Stimulated activated CD4-positive, alpha-beta T cell treated with anti-CD3 and anti-CD28 coated beads, Interleukin-1b, Interleukin-23, amount 100 ng/mL, for 1 hour (primary cell): Measurements from ENCODE around the gene AFF1.
"Not testable (repeated sequence)": the region's sequence is repeated elsewhere in the genome, so short reads cannot be mapped to it uniquely, and the experiment has no call there.

ENCODE experiments used
- DNase-seq, 2 donors: peaks; one replicate each; pipeline ENCODE4 v3.0.0-alpha.2; 2020; ENCODE audit warnings: low read depth in 2 of 2

Gene AFF1

DNA sequence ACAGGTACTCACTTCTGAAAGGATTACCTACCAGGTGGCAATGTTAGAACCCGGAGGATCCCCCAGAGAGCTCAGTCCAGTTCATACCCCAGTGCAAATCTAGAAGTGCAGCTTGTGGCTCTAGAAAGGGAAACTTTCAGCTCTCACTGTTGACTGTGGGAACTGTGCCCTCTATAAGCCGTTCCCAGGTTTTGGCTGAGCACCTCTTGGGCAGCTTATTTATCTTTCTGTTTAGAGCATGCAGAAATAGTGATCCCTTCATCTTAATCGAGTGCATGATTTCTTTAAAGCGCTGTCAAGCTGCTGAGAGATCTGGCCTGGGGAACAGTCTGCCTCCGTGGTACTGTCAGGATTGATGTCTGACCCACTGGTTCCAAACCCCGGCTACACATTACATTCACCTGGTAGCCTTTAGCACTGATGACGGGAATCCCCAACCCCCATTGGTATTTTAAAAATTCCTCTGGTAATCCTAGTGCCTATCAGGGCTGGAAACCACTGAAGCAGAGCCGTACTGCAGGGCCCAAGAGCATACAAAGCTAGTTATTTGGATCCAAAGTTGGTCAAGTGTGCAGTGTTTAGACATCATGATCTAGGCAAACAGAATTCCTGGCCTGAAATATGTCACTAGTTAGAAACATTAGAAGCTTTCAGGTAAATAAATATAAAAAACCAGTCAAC, 182.4 kb downstream of the AFF1 start:
- DNase-seq = no peak

DNA sequence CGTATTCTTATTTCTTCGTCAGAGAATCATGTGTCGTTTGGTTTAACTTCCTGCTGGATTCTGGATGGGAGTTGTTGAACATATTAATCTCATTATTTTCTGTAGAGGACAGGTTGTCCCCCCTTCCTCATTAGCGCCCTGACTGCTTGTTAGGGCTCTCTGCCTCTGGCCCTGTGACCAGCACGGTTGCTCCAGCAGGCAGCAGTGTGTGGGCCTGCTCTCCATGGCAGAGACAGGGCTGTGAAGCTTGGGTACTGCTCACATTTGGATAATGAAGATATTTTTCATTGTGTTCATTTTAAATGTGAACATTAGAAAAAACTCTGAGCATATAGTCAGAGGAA, 182.9 kb downstream of the AFF1 start:
- DNase-seq = no peak

DNA sequence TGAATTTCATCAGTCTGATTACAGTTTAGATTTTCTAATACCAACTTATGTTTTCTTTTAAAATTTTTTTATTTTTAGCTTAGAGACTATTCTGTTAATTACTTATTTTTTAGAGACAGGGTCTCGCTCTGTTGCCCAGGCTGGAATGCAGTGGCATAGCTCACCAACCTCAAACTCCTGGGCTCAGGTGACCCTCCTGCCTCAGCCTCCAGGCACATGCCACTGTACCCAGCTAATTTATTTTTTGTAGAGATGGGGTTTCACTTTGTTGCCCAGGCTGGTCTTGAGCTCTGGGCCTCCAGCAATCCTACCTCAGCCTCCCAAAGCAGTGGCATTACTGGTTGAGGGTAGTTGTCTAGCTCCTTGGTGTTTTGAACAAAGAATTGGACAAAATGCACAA, 183.6 kb downstream of the AFF1 start:
- DNase-seq = no peak

DNA sequence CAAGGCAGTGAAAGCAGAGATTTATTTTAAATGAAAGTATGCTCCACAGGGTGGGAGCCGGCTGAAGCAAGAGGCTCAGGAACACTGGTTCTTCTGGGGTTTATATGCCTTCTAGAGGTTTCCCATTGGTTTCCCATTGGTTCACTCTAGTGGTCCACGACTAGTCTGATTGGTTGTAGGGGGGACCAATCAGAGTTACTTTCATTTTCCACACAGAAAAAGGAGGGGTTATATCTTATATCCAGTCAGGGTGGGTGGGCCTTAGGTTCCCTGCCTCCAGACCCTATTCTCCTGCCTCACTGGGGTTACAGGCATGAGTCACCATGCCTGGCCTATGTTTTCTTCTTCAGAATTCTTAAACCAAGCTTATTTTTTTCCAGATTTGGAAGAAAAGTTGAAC, 184.0 kb downstream of the AFF1 start:
- no peak for DNase-seq

DNA sequence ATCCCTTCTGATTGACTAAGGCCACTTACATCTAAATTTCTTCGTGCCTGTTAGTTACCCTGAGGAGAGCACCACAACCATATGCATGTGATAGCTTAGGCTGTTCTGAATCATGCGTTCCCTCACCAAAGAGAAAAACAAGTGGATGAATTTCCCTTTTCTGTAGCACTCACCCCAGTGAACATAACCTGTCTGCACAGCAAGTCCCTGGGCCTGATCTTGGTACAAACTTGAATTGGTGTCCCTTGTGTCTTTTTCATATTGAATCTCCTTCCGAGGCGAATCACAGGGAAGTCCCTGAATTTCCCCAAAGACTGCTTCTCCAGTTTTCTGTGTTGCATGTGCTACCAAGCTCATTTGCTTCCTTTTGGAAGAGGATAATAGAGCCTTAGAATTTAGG, 185.2 kb downstream of the AFF1 start:
- no peak for DNase-seq

DNA sequence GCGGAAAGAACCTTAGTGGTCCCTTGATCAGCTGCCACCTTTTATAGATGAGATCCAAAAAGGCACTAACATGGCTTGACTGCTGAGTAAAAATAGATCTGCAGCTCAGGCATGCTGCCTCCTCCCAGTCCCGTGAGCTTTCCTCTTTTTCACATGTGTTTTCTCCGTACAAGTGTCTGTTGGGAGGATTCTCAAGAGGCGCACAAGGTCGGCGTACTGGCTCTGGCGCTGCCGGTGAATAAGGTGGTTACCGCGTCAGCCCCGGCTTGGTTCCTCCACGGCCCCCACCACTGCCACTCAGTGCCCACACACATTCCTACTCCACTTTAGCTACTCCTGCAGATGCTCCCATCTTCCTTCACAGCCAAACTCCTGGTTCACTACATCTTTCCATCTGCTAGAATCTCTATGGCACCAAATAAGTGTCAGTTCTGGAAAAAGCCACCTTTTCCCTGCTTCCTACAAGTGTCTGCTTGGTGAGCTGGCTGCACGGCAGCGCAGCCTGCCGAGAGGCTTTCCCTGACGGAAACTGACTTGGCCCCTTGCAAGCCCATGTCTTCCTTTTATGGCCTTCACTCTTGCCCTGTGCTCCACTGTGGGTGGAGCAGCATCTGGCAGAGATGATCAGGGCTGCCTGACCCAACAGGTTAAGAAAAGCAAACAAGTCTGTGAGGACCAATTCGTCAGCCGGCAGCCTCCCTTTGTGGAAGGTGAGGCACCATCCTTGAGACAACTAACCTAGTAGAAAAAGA, 185.8 kb downstream of the AFF1 start:
- DNase-seq = no peak

DNA sequence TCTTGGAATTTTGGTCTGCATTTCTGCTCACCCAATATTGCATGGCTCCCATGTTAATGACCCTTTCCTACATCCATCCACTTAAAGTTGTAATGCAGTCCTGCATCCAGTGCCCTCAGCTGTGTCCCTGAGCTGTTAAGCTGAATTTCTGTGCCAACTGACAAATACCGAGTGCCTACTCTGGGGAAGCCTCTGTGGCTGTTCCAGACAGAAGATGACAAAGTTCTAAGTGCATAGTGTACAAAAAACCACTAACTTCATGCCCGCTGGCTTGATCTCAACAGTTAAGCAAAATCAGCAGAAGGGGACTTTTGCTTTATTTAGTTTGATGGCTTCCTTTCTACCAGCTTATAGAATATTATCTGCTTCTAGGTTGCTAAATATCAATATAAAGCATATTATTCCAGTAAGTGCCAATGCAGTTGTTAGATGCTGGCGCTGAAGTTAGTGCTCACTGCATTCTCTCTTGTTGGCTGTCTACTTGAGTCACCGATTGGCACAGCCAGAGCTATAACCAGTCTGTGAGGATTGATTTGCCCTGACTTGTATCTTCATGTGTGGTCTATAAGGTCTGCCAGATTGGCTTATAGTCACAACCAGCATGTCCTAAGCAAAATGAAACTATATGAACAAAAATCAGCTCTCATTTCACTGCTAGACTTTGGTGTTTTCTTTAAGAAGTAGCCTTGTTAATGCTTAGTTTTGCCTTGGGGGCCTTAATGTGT, 186.7 kb downstream of the AFF1 start:
- no peak for DNase-seq

DNA sequence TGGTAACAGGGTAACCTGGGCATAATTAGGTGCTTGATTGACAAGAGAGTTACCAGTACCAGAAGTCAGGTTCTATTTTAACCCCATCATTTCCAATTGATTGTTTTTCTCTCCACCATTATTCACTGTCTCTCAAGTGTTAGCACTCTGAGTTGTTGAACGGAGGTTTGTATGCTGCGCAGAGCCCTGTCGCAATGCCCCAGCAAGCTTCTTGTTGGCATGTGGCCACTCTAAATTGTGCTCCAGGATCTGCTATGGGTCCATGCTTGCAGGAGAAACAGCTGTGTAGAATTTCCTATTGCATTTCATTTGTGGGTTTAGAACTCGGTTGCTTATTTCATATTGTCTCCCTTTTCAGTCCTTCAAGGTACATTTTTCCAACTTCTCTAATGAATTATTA, 187.4 kb downstream of the AFF1 start:
- DNase-seq = no peak

DNA sequence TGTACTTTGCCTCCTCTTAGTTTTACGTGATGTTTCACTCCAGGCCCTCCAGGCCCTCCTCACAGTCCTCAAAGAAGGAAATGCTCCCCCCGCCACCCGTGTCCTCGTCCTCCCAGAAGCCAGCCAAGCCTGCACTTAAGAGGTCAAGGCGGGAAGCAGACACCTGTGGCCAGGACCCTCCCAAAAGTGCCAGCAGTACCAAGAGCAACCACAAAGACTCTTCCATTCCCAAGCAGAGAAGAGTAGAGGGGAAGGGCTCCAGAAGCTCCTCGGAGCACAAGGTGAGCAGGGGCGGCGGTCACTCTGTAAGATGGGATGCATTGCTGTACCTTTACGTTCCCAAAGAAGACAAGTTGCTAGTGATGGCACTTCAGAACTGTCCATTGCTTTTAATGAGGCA, 191.2 kb downstream of the AFF1 start:
- DNase-seq = no peak

DNA sequence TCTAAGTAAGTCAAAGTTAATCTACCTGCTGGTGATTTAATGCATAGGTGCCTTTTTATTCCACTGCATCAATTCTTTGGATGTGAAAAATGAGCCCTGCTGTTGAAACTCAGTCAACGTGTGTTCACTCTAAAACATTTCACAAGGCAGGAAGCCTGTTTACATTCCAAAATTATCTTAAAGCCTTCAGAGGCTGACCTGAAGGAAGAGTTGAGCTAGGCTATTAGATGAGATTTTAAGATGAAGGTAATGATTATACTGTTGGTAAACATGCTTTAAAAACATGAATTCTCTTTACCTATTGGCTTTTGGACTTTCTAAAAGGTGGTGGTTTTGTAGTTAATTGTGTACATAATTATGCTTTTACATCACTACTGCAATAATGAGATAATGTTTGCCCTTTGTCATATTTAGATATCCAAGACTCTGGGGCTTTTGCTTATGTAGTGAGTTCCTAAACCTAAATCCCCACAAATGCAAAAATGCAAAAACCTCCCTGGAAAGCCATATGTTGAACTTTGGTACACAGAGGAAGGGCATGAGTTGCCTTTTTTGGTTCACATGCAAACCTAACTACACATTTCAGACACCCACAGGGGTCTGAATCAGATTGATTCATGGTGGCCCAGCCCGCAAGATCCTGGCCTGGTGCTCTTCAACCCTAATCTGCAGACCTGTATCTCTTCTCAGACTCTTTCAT, 193.3 kb downstream of the AFF1 start:
- no peak for DNase-seq

DNA sequence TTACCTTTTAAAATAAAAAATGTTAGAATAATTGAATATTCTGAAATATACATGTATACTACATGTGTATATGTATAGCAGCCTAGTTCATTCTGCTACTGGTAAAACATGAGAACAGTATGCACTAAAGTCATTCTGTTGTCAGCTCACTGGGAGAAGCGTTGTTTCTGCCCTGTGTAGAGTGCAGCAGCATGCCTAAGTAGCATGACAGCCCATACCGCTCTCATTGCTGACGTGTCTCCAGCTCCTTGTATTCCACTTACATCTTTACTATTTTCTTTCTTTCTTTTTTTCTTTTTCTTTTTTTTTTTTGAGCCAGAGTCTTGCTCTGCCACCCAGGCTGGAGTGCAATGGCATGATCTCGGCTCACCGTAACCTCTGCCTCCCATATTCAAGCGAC, 194.9 kb downstream of the AFF1 start:
- no peak for DNase-seq

DNA sequence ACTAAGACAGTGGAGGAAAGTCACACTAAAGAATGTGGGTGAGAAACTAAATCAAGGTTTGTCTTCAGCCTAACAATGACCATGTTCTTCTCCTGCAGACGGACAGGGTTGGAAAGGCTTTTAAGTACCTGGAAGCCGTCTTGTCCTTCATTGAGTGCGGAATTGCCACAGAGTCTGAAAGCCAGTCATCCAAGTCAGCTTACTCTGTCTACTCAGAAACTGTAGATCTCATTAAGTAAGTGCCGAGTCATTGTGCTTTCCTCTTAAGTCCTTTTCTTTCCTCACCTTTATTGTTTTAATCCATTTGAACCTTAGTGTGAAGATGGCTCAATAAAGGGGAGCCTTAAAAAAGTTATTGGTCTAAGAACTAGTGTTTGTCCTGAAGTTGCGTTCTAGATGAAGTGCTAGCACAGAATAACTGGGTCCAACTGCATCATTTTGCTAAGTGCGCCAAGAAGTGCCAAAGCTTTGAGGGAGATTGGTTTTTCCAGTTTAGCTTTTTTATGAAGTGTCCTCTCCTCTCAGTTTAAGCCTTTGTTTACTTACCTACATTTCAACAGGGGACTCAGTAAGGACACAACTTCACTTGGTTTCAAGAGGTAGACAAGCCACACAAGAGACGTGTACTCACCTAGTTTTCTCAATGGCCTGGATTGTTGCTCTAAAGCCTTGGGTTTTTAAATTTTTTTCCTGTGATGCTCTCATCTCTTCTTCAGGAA, 196.3 kb downstream of the AFF1 start:
- DNase-seq = no peak

DNA sequence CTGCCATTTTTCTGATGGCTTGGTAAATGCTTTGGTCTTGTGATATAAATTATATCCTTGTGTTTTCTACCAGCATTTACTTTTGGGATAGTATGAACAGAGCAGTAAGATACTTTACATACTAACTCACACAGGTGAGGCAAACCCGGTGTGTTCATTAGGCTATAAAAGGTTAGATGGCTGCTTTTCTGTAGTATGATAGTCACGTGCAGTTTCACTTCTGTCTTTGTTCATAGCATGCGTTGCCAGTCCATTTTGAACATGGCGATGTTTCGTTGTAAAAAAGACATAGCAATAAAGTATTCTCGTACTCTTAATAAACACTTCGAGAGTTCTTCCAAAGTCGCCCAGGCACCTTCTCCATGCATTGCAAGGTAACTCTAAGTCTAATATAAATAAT, 197.2 kb downstream of the AFF1 start:
- no peak for DNase-seq

DNA sequence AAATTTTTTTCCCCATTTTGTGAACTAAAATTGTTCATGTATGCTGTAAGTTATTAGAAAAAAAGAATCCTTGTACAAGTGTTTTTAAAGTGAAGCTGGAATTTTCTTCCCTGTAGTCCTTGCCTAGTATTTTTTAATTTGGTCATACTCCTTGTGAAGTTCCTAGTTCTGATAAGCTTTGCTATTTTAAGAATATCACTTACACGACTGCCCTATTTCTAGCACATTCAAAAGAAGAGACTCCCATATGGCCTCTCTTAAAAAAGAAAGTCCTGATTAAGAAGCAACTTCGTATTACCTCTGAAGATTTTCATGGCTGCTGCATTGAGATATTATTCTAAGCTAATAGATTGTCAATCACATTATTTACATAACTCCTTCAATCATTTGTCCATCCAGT, 198.4 kb downstream of the AFF1 start:
- no peak for DNase-seq

DNA sequence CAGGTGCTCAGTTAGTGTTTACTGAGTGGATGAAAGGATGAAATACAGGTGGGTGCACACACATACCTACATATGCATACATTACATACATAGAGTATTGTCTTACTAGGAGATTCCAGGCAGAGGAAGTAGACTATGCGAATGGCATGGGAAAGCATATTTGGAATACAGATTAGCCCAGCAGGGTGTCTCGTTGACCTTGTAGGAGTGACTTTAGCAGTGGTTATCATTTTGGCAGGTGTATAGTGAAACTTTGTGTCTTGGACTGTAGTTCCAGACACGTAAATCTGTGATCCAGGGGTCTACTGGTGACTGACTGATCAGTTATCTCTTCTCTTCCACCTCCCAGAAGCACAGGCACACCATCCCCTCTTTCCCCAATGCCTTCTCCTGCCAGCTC, 199.3 kb downstream of the AFF1 start:
- DNase-seq = no peak

DNA sequence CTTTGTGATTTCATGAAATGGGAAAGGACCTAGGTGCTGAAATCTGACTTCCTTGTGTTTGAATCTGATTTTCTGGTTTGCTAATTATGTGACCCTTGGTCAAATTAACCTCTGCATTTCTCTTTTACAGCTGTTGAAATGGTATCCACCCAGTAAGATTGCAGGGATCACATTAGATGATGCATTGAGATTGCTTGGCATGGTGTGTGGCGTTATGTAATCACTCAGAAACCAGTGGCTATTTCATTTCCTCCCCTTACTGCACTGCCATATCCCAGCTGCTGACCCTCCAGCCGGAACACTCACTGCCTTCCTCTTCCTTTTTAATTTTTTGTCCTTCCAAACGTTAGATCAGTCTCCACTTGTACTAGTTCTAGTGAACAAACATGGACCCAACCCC, 206.6 kb downstream of the AFF1 start:
- DNase-seq = no peak

DNA sequence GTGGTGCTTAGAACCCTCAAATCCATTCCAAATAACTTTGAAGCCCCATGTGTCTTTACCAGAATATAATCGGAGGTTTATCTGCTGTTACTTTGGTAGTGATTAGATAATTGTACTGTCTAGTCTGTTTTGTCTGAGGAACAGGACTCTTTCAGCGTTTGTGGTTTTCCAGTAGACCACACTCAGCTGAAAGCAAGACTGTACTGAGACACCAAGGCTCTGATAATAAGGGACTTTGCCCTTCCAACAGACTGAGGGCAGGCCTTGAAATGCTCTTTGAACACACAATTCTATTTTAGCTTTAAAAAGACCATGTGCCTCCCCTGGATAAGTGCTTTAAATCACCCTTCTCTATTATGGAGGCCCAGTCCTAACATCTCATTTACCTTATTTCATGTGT, 209.5 kb downstream of the AFF1 start:
- no peak for DNase-seq

DNA sequence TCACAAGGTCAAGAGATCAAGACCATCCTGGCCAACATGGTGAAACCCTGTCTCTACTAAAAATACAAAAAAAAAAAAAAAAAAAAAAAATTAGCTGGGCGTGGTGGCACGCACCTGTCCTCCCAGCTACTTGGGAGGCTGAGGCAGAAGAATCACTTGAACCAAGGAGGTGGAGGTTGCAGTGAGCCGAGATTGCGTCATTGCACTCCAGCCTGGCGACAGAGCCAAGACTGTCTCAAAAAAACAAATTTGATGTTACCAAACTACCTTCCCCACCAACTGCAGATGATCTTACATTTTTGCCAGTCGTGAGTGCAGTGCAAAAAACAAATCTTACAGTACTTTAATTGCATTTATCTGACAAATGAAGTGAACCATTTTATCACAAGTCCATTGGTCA, 211.1 kb downstream of the AFF1 start:
- not testable (repeated sequence) for DNase-seq

DNA sequence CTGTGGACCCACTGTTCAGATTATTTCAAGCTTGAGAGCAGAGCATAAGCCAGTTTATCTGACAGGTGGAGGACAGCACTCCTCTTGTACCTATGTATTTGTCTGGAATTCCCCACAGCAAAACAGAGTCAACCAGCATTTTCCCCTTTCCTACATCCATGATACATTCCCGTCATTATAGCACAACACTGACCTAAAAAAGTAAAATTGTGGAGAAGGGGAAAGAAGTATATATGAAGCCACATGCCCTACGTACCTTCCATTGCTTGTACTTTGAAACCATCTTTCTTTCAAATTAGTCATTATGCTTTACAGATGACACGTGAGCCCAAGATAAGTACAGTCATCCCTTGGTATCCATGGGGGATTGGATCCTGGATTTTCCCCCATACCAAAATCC, 212.3 kb downstream of the AFF1 start:
- DNase-seq = no peak

DNA sequence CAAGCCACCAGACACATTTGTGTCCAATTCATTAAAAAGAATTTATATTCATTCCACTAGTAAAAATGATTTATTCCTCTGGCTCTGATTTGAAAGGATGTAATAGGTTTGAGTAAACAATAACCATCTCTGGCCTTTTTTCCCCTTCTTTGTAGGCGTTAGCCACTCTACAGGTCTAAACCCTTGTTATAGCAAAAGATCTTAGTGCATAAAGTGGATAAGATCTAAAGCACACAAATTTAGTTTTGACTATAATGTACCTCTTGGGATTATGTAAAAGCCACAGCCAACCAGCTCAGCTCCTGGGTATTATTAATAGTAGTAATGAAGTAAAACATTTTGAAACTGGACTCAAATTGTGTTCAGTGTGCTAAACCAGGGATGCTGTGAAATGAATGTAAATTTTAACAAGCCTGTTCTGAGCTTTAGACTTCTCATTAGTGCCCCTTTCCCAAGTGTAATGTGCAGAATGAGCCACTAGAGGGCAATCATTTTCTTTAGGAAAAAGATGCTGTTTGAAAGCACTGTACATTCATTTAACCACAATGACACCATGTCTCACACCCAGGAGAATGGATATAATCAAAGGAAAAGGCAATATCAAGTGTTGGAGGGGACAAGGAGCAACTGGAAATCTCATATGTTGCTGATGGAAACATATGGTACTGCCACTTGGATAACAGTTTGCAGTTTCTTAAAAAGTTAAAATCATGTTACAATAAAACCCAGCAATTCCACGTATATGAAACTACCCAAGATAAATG, 215.9 kb downstream of the AFF1 start:
- peak; percentile 5 to 7 for DNase-seq

DNA sequence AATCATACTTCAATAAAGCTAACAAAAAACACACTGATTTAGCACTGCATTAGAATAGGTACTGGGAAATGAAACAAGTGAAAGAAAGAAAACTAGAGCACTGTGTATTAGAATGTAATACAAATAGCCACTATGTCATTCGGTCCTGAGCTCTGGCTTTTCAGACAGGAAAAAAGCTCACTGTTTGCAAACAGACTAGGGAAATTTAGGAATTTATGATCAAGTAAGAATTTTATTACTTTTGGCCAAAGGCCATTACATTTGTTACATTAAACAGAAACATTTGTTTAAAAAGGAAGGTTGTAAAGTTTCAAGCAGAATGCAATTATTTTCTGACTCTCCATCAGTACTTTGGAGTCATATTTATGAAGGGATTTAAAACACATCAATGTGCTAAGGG, 216.9 kb downstream of the AFF1 start:
- no peak for DNase-seq
